Fibroblast of peridontal ligament (primary cell): ENCODE measurements around the gene CYP20A1.
"Not testable (repeated sequence)": the region's sequence is repeated elsewhere in the genome, so short reads cannot be mapped to it uniquely, and the experiment has no call there.

Experiments used
- DNase-seq: peaks from one replicate; pipeline ENCODE4 v3.0.0-alpha.2; 2010; ENCODE audit errors: extremely low read depth

The CYP20A1 gene

GRCh38 chr2:203238704-203239526 lies at the start of gene CYP20A1:
Gene CYP20A1 (plus strand): TSS chr2:203239018. CDS start chr2:203239063, 45 bp downstream.
- DNase-seq = peak; percentile 94

GRCh38 chr2:203190547-203190946 lies 48.3 kb upstream of the CYP20A1 start:
- DNase-seq = not testable (repeated sequence)

GRCh38 chr2:203191026-203191425 lies 47.8 kb upstream of the CYP20A1 start:
- DNase-seq = not testable (repeated sequence)

- no peak for DNase-seq
These were observed 46.9 kb upstream of the CYP20A1 start for GRCh38 chr2:203191961-203192360.

- no peak for DNase-seq
These were observed 43.3 kb upstream of the CYP20A1 start for GRCh38 chr2:203195331-203196036.

- DNase-seq = no peak
These were observed 38.0 kb upstream of the CYP20A1 start for GRCh38 chr2:203200866-203201265.

GRCh38 chr2:203201426-203201825 lies 37.4 kb upstream of the CYP20A1 start:
- peak; percentile 4 for DNase-seq

GRCh38 chr2:203209538-203209937 lies 29.3 kb upstream of the CYP20A1 start:
- DNase-seq = peak; percentile 7

- peak; percentile 14 for DNase-seq
These were observed 13.3 kb upstream of the CYP20A1 start for GRCh38 chr2:203225423-203226039.

GRCh38 chr2:203229674-203230073 lies 9.1 kb upstream of the CYP20A1 start:
- peak; percentile 5 for DNase-seq

- DNase-seq = peak; percentile 9
These were observed 1.2 kb upstream of the CYP20A1 start for GRCh38 chr2:203237346-203238238.

- DNase-seq = no peak
These were observed 520 bp upstream of the CYP20A1 start for GRCh38 chr2:203238292-203238703.

- no peak for DNase-seq
These were observed 1.7 kb downstream of the CYP20A1 start for GRCh38 chr2:203240491-203240890.

GRCh38 chr2:203242518-203242917 lies 3.7 kb downstream of the CYP20A1 start:
- DNase-seq = no peak

- DNase-seq = no peak
These were observed 7.8 kb downstream of the CYP20A1 start for GRCh38 chr2:203246646-203247045.

- DNase-seq = no peak
These were observed 14.0 kb downstream of the CYP20A1 start for GRCh38 chr2:203252818-203253217.

- not testable (repeated sequence) for DNase-seq
These were observed 14.7 kb downstream of the CYP20A1 start for GRCh38 chr2:203253422-203254095.

- no peak for DNase-seq
These were observed 22.7 kb downstream of the CYP20A1 start for GRCh38 chr2:203261326-203262159.

GRCh38 chr2:203279288-203279687 lies 40.5 kb downstream of the CYP20A1 start:
- DNase-seq = no peak
